Raji (cell line): ENCODE measurements around the gene CNTN5.

Experiments
- POLR2A ChIP-seq: IDR thresholded peaks from 2 replicates; pipeline ENCODE4 v1.6.1; 2011; ENCODE audit warnings: low read depth, low read length, control low read depth; ENCODE audit not compliant: insufficient read depth

The CNTN5 gene

DNA sequence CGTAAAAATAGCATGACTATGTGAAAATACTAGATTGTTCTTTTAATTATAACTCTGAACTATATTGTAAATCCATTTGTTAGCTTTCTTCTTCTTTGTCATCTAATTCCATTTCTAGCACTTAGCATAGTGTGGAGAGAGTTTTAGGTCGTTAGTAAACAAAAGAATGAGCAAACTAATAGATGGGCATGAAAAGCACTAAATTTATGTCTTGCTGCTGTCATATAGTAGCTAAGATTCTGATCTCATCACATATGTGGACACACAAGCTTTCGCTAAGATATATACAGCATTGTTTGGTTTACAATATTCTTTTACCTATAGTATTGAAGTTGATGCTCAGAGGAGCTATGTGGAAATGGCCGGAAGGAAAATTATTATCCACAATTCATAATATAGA is 370.5 kb downstream of the CNTN5 start:
- no peak for TF ChIP-seq POLR2A

DNA sequence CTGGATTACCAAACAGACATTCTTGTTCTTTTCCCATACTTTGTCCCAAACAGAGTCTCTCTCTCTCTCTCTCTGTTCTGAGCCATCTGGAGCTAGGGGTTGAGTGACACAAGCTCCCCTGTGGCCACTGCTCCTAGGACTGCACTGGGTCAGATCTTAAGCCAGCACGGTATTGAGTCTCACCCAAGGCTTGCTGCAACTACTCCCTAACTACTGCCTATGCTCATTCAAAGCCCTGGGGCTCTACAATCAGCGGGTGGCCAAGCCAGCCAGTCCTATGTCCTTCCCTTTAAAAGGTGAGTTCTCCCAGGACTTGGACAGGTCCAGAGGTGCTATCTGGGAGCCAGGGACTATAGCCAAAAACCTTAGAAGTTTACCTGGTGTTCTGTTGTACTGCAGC is 385.6 kb downstream of the CNTN5 start:
- no peak for TF ChIP-seq POLR2A

- no peak for TF ChIP-seq POLR2A
Measured at GRCh38 chr11:99410636-99411035, 389.9 kb downstream of the CNTN5 start.

GRCh38 chr11:99418927-99419720 is 398.4 kb downstream of the CNTN5 start:
- TF ChIP-seq POLR2A, result no peak

GRCh38 chr11:99419991-99420390 is 399.2 kb downstream of the CNTN5 start:
- no peak for TF ChIP-seq POLR2A

- TF ChIP-seq POLR2A, result no peak
Measured at GRCh38 chr11:99422581-99423427, 402.1 kb downstream of the CNTN5 start.

DNA sequence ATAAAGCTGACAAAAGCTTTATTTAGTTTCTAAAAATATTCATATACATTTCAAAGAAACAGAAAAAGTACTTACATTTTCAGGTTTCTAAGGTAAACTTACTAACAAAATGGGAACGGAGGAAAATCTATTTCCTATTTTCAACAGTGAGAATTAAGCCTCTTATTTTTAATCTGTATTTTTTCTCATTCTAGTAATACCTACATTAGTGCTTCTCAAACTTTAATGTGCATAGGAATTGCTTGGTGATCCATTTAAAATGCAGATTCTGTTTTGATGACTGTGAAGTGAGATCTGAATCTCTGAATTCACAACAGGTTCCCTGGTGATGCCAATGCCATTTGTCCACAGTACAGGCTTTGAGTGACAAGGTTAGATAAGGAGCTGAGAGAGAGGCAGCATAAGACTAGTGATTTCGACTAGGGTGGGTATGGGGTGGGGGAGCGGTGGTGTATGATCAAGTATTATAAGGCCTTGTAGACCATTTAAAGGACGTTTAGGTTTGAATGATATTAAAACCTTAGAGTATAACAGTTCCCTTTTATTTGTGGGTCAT is 402.8 kb downstream of the CNTN5 start:
- TF ChIP-seq POLR2A, result no peak

- TF ChIP-seq POLR2A, result no peak
Measured at GRCh38 chr11:99424313-99425084, 403.8 kb downstream of the CNTN5 start.

- TF ChIP-seq POLR2A, result no peak
Measured at GRCh38 chr11:99425596-99425995, 404.8 kb downstream of the CNTN5 start.

DNA sequence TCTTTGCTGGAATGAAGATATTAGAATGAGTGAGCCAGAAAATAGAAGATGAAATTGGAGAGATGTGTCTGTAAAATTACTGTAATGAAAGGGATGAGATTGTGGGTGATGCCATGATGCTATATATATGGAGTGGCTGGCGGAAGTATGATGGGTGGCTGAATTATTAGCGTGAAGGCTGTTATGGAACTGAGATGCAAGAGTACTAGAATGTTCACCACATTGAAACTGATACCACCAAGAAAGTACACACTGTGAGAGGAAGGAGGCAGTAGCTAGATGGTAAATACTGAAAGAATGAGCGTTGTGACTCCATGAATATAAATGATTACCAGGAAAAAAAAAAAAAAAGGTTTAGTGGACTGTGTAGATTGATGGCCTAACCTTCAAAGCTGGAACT is 411.9 kb downstream of the CNTN5 start:
- no peak for TF ChIP-seq POLR2A

- no peak for TF ChIP-seq POLR2A
Measured at GRCh38 chr11:99443276-99443675, 422.5 kb downstream of the CNTN5 start.

- TF ChIP-seq POLR2A, result no peak
Measured at GRCh38 chr11:99446400-99446799, 425.7 kb downstream of the CNTN5 start.

DNA sequence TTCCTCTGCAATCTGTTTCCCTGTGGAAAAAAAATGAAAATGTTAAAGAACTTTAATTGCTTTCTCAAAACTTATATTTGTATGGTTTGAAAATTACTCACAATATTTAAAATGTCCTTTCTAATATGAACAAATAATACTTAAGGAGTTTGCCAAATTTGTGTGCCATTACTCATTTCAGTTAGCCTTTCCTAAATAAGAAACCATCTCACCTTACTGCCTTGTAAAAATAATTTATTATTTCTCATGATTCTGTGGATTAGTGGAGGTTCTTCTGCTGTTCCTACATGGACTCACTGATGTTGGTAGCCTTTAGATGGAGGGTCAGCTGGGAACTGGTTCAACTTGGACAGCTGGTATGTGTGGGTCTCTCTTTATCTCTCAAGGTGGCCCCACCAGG is 428.6 kb downstream of the CNTN5 start:
- no peak for TF ChIP-seq POLR2A

DNA sequence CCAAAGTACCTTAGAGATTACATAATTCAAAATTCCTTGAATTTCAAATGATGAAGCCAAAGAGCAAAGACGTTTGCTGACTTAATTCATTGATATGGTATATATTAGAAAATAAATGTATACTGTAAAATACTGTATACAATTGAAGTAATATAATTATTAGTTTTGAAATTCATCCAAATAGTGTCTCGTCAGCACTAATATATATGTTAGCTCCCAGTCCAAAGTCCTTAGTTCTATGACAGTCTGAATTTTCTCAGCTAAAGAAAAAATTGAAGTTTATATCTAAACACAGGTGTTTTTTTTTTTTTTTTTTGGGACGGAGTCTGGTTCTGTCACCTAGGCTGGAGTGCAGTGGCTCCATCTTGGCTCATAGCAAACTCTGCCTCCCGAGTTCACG is 431.3 kb downstream of the CNTN5 start:
- no peak for TF ChIP-seq POLR2A

DNA sequence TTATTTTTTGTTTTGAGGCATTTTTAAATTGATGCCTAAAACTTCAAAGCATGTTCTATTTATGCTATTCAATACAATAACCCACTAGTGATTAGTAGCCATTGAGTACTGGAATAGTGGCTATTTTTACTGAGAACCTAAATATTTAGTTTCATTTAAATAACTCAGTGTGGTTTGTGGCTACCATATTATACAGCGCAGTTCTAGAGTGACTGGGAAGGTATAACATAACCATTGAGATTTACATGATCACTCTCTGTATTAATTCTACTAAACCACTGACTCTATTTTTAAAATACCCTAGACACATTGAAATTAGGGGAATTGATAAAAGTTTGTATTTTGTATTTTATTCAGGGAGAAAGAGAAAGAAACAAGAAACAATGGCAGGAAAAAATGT is 441.2 kb downstream of the CNTN5 start:
- TF ChIP-seq POLR2A, result no peak
